ENCODE measurements around the gene SLC43A2.

GRCh38 chr17:1560101-1560857 is 68.4 kb downstream of the SLC43A2 start:
- no peak for TF ChIP-seq CTCF (IDR thresholded peaks at IDR 0.05; ENCODE audit: borderline replicate concordance, extremely low read depth, low read length, poor library complexity, severe bottlenecking)
- no peak for TF ChIP-seq EZH2 (IDR thresholded peaks at IDR 0.05; ENCODE audit: borderline replicate concordance, low read depth, low read length, severe bottlenecking)

Data from DND-41 (cell line).